ENCODE data around the gene PPP1R10. TPM values are rescaled to one million over a fixed set of nuclear protein-coding genes. Genes with fewer than 3 reads are reported as not detected.
A peak's percentile ranks its signal among the peaks of the same experiment; 100 is the strongest.

Gene PPP1R10
- total RNA-seq, 4 donors from 2014 or later, result 29.4 to 48.6 (median 39.3) TPM

GRCh38 chr6:30554404-30554803, 62.6 kb downstream of the PPP1R10 start:
- no peak overlapping the region for H3K4me3 ChIP-seq
- peak overlapping the region in 2 of 4 donors; percentile 97 to 99 for H3K27ac ChIP-seq
- H3K36me3 ChIP-seq, result peaks cover 0 to 52% (median 14%) of the 10 kb centered on the region in 3 donors
- peaks cover 0 to 36% (median 14%) of the 10 kb centered on the region in 4 donors for H3K4me1 ChIP-seq
- no peak for TF ChIP-seq EP300 (IDR thresholded peaks at IDR 0.05)
- TF ChIP-seq CTCF (IDR thresholded peaks at IDR 0.05), result no peak
- no peak for TF ChIP-seq POLR2A (IDR thresholded peaks at IDR 0.05)
- H3K27me3 ChIP-seq, result no peaks in the 10 kb centered on the region
- no peak for DNase-seq (ENCODE audit: low spot score in 2 of 2)
- no peaks in the 10 kb centered on the region for H3K9me3 ChIP-seq
- WGBS, 2 donors, result 89 to 90% methylated on average over 4 of the region's 4 CpGs

Small RNA genes lying within 50 kb of the gene (small RNA-seq; reads per million reads assigned to genes)
- 4.1 reads per million, percentile 81 among the genes with 10 or more reads in this experiment for gene MIR877

Other genes with a start within 250 kb of the PPP1R10 start
- gene HLA-E, start 127.7 kb downstream of the PPP1R10 start, total RNA-seq, result 100 to 1,000 TPM; 483 to 900 (median 631) TPM
- gene GNL1, start 60.8 kb downstream of the PPP1R10 start, total RNA-seq, result 10 to 100 TPM; 38.1 to 45.2 (median 44.3) TPM
- 10 to 100 TPM in 1 of 4 donors, 1 to 10 TPM in 3; 8.0 to 10.3 (median 8.8) TPM for gene PRR3, start 59.9 kb downstream of the PPP1R10 start, total RNA-seq
- 10 to 100 TPM; 31.4 to 64.5 (median 36.9) TPM for gene ABCF1, start 45.8 kb downstream of the PPP1R10 start, total RNA-seq
- 10 to 100 TPM; 36.9 to 67.7 (median 50.3) TPM for gene MRPS18B, start 597 bp upstream of the PPP1R10 start, total RNA-seq
- 10 to 100 TPM in 1 of 4 donors, 1 to 10 TPM in 3; 5.5 to 18.0 (median 7.7) TPM for gene ATAT1, start 9.6 kb upstream of the PPP1R10 start, total RNA-seq
- 10 to 100 TPM; 13.5 to 21.4 (median 20.7) TPM for gene C6orf136, start 29.9 kb upstream of the PPP1R10 start, total RNA-seq
- gene DHX16, start 55.8 kb upstream of the PPP1R10 start, total RNA-seq, result 10 to 100 TPM; 22.7 to 40.2 (median 29.2) TPM
- 10 to 100 TPM; 26.6 to 48.0 (median 35.5) TPM for gene PPP1R18, start 69.4 kb upstream of the PPP1R10 start, total RNA-seq
- 10 to 100 TPM in 1 of 4 donors, 1 to 10 TPM in 3; 6.0 to 13.3 (median 6.9) TPM for gene NRM, start 73.7 kb upstream of the PPP1R10 start, total RNA-seq
- gene MDC1, start 100.0 kb upstream of the PPP1R10 start, total RNA-seq, result 10 to 100 TPM; 21.3 to 36.0 (median 26.2) TPM
- gene TUBB, start 103.1 kb upstream of the PPP1R10 start, total RNA-seq, result 100 to 1,000 TPM; 152 to 218 (median 207) TPM
- 100 to 1,000 TPM in 1 of 4 donors, 10 to 100 TPM in 3; 83.1 to 157 (median 94.6) TPM for gene FLOT1, start 125.4 kb upstream of the PPP1R10 start, total RNA-seq
- gene IER3, start 127.3 kb upstream of the PPP1R10 start, total RNA-seq, result 10 to 100 TPM in 1 of 4 donors, 1 to 10 TPM in 3; 4.5 to 15.3 (median 8.0) TPM